SK-N-SH treated with all-trans-retinoic acid at 6 μM for 48 hours (cell line): ENCODE data around the gene ACKR4.

Experiments used
- ATAC-seq: fragments of 200-7000 bp; cut with Tn5 transposase; 3 replicates; pipeline ENCODE4 v1.9.1; 2020; ENCODE audit warnings: mild to moderate bottlenecking, moderate library complexity
- ARNTL ChIP-seq: fragments of 450-650 bp; formaldehyde crosslinking; IDR thresholded peaks from 2 replicates; pipeline ENCODE4 v1.5.0; 2020; ENCODE audit warnings: low read depth, mild to moderate bottlenecking, moderate library complexity, borderline replicate concordance
- BACH2 ChIP-seq: fragments of 250-450 bp; sonication (Bioruptor Pico); IDR thresholded peaks from 2 replicates; pipeline ENCODE4 v1.9.0; 2021; ENCODE audit warnings: mild to moderate bottlenecking, borderline replicate concordance
- CREB5 ChIP-seq: fragments of 250-450 bp; sonication (Bioruptor Pico); IDR thresholded peaks from 2 replicates; pipeline ENCODE4 v1.5.1; 2020; ENCODE audit warnings: low read depth, mild to moderate bottlenecking, moderate library complexity
- CSDC2 ChIP-seq: fragments of 250-450 bp; sonication (Bioruptor Pico); IDR thresholded peaks from 2 replicates; pipeline ENCODE4 v1.5.0; 2020; ENCODE audit warnings: mild to moderate bottlenecking, moderate library complexity
- CSRNP3 ChIP-seq: fragments of 250-450 bp; sonication (Bioruptor Pico); IDR thresholded peaks from 2 replicates; pipeline ENCODE4 v1.5.1; 2021; ENCODE audit warnings: mild to moderate bottlenecking, moderate library complexity
- ESRRG ChIP-seq: fragments of 250-450 bp; sonication (Bioruptor Pico); IDR thresholded peaks from 2 replicates; pipeline ENCODE4 v1.6.1; 2021; ENCODE audit warnings: mild to moderate bottlenecking
- GLIS3 ChIP-seq: fragments of 250-450 bp; sonication (Bioruptor Pico); IDR thresholded peaks from 2 replicates; pipeline ENCODE4 v1.5.0; 2020; ENCODE audit warnings: mild to moderate bottlenecking, moderate library complexity
- ISL1 ChIP-seq: fragments of 250-450 bp; sonication (Bioruptor Pico); IDR thresholded peaks from 2 replicates; pipeline ENCODE4 v2.1.2; 2022; ENCODE audit warnings: mild to moderate bottlenecking, moderate library complexity
- OSR1 ChIP-seq: fragments of 250-450 bp; sonication (Bioruptor Pico); IDR thresholded peaks from 2 replicates; pipeline ENCODE4 v1.8.0; 2022; ENCODE audit warnings: moderate library complexity, mild to moderate bottlenecking, inconsistent platforms
- POU6F1 ChIP-seq: fragments of 250-450 bp; sonication (Bioruptor Pico); IDR thresholded peaks from 2 replicates; pipeline ENCODE4 v1.8.0; 2021; ENCODE audit warnings: low read depth, mild to moderate bottlenecking, moderate library complexity, borderline replicate concordance
- PPARA ChIP-seq: fragments of 250-450 bp; sonication (Bioruptor Pico); IDR thresholded peaks from 2 replicates; pipeline ENCODE4 v1.5.0; 2020; ENCODE audit warnings: mild to moderate bottlenecking, borderline replicate concordance
- RARB ChIP-seq: fragments of 250-450 bp; sonication (Bioruptor Pico); IDR thresholded peaks from 2 replicates; pipeline ENCODE4 v1.8.0; 2021; ENCODE audit warnings: mild to moderate bottlenecking, moderate library complexity
- TOX ChIP-seq: fragments of 250-450 bp; sonication (Bioruptor Pico); IDR thresholded peaks from 2 replicates; pipeline ENCODE4 v1.8.0; 2021; ENCODE audit warnings: mild to moderate bottlenecking, moderate library complexity, borderline replicate concordance
- ZC3H10 ChIP-seq: fragments of 250-450 bp; sonication (Bioruptor Pico); IDR thresholded peaks from 2 replicates; pipeline ENCODE4 v1.5.1; 2021; ENCODE audit warnings: mild to moderate bottlenecking, moderate library complexity
- ZFP3 ChIP-seq: fragments of 250-450 bp; sonication (Bioruptor Pico); IDR thresholded peaks from 2 replicates; pipeline ENCODE4 v1.5.0; 2020; ENCODE audit warnings: mild to moderate bottlenecking, moderate library complexity
- ZNF565 ChIP-seq: fragments of 450-650 bp; formaldehyde crosslinking; conservative IDR thresholded peaks from 2 replicates; pipeline ENCODE4 v1.5.0; 2020; ENCODE audit warnings: low read depth, mild to moderate bottlenecking, moderate library complexity
- ZNF70 ChIP-seq: fragments of 450-650 bp; formaldehyde crosslinking; IDR thresholded peaks from 2 replicates; pipeline ENCODE4 v1.5.0; 2020; ENCODE audit warnings: mild to moderate bottlenecking, moderate library complexity
- ZNF8 ChIP-seq: fragments of 450-650 bp; formaldehyde crosslinking; IDR thresholded peaks from 2 replicates; pipeline ENCODE4 v1.5.0; 2020; ENCODE audit warnings: mild to moderate bottlenecking, moderate library complexity
- TF ChIP-seq, protein P1 (sequence below): fragments of 250-450 bp; sonication (Bioruptor Pico); IDR thresholded peaks from 2 replicates; pipeline ENCODE4 v1.8.0; 2020; ENCODE audit warnings: mild to moderate bottlenecking, moderate library complexity, borderline replicate concordance
- TF ChIP-seq, protein P2 (sequence below): fragments of 250-450 bp; sonication (Bioruptor Pico); IDR thresholded peaks from 2 replicates; pipeline ENCODE4 v1.5.0; 2020; ENCODE audit warnings: mild to moderate bottlenecking, moderate library complexity

Gene ACKR4

DNA sequence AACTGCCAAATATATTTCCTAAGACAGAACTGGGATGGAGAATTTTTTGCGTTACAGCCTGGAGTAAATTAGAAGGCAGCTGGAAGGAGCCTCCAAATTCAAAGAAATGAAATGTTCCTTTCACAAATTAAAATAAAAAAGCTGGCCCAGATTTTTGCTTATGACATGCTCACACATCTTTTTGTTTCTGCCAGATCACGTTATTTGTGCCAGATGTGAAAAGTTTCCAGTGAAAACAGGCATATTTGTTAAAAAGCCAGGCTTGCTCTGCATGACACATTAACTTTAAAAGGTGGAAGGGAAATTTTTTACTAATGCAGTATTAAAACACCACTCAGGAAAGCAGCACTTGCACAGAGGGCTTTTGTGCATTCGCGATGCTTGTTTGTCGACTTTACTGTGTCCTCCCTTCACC, 23.3 kb upstream of the ACKR4 start:
- no peak for ATAC-seq
- no peak for TF ChIP-seq GLIS3
- no peak for TF ChIP-seq ARNTL (CRISPR knock-in tag)
- no peak for TF ChIP-seq TOX (CRISPR knock-in tag)

GRCh38 chr3:132587401-132587800, 9.7 kb upstream of the ACKR4 start:
- no peak for ATAC-seq
- no peak for TF ChIP-seq RARB (CRISPR knock-in tag)
- no peak for TF ChIP-seq BACH2 (CRISPR knock-in tag)
- TF ChIP-seq ZNF70 (CRISPR knock-in tag), result no peak
- no peak for TF ChIP-seq PPARA (CRISPR knock-in tag)
- no peak for TF ChIP-seq CSRNP3 (CRISPR knock-in tag)
- TF ChIP-seq, protein P1, sequence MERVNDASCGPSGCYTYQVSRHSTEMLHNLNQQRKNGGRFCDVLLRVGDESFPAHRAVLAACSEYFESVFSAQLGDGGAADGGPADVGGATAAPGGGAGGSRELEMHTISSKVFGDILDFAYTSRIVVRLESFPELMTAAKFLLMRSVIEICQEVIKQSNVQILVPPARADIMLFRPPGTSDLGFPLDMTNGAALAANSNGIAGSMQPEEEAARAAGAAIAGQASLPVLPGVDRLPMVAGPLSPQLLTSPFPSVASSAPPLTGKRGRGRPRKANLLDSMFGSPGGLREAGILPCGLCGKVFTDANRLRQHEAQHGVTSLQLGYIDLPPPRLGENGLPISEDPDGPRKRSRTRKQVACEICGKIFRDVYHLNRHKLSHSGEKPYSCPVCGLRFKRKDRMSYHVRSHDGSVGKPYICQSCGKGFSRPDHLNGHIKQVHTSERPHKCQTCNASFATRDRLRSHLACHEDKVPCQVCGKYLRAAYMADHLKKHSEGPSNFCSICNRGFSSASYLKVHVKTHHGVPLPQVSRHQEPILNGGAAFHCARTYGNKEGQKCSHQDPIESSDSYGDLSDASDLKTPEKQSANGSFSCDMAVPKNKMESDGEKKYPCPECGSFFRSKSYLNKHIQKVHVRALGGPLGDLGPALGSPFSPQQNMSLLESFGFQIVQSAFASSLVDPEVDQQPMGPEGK (CRISPR knock-in tag), result no peak
- no peak for TF ChIP-seq ZNF8 (CRISPR knock-in tag)
- no peak for TF ChIP-seq OSR1
- TF ChIP-seq POU6F1 (CRISPR knock-in tag), result no peak

- ATAC-seq, result peak; percentile 50
- TF ChIP-seq CREB5 (no peak), CSRNP3 (CRISPR knock-in tag) (no peak), TOX (CRISPR knock-in tag) (peak; percentile 76), GLIS3 (no peak), ZNF8 (CRISPR knock-in tag) (no peak), ISL1 (peak; percentile 69), CSDC2 (CRISPR knock-in tag) (no peak), BACH2 (CRISPR knock-in tag) (no peak), OSR1 (no peak), ZFP3 (CRISPR knock-in tag) (no peak), ESRRG (CRISPR knock-in tag) (no peak), ZC3H10 (CRISPR knock-in tag) (0 out of 2 replicates have a peak, but pooled peaks have one; percentile 46), ZNF565 (CRISPR knock-in tag) (no peak), ARNTL (CRISPR knock-in tag) (no peak)
- TF ChIP-seq, protein P1 (CRISPR knock-in tag), result no peak
- TF ChIP-seq, protein P2, sequence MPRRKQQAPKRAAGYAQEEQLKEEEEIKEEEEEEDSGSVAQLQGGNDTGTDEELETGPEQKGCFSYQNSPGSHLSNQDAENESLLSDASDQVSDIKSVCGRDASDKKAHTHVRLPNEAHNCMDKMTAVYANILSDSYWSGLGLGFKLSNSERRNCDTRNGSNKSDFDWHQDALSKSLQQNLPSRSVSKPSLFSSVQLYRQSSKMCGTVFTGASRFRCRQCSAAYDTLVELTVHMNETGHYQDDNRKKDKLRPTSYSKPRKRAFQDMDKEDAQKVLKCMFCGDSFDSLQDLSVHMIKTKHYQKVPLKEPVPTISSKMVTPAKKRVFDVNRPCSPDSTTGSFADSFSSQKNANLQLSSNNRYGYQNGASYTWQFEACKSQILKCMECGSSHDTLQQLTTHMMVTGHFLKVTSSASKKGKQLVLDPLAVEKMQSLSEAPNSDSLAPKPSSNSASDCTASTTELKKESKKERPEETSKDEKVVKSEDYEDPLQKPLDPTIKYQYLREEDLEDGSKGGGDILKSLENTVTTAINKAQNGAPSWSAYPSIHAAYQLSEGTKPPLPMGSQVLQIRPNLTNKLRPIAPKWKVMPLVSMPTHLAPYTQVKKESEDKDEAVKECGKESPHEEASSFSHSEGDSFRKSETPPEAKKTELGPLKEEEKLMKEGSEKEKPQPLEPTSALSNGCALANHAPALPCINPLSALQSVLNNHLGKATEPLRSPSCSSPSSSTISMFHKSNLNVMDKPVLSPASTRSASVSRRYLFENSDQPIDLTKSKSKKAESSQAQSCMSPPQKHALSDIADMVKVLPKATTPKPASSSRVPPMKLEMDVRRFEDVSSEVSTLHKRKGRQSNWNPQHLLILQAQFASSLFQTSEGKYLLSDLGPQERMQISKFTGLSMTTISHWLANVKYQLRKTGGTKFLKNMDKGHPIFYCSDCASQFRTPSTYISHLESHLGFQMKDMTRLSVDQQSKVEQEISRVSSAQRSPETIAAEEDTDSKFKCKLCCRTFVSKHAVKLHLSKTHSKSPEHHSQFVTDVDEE (CRISPR knock-in tag), result no peak
Measured at GRCh38 chr3:132592216-132592615, 4.9 kb upstream of the ACKR4 start.
